Epithelial cell of proximal tubule (primary cell): ENCODE data around the gene CEP72. TPM values are rescaled to one million over a fixed set of nuclear protein-coding genes. Genes with fewer than 3 reads are reported as not detected.
"Not testable (repeated sequence)": the region's sequence is repeated elsewhere in the genome, so short reads cannot be mapped to it uniquely, and the experiment has no call there.

Experiments used
- DNase-seq: peaks from one replicate; pipeline ENCODE4 v3.0.0-alpha.2; 2011; ENCODE audit warnings: low read depth
- H3K4me3 ChIP-seq: 2 replicates; pipeline ENCODE4 v1.5.1; 2011; ENCODE audit warnings: low read depth, mild to moderate bottlenecking, low read length
- CTCF ChIP-seq: conservative IDR thresholded peaks from 2 replicates; pipeline ENCODE4 v1.5.1; 2012; ENCODE audit warnings: low read depth, mild to moderate bottlenecking, low read length
- total RNA-seq: library from RNA; depleted of rRNA; stranded (reverse); fragments of >200 nt; gene quantifications from 2 replicates; pipeline ENCODE4 v1.2.3, GENCODE V29; 2015

The CEP72 gene
- total RNA-seq, 1 donor from 2014 or later: 7.6 TPM

- no peak overlapping the region for H3K4me3 ChIP-seq
- DNase-seq: no peak
- TF ChIP-seq CTCF: no peak
These were observed 72.6 kb downstream of the CEP72 start for GRCh38 chr5:684751-685216.

GRCh38 chr5:685262-686171 is 73.4 kb downstream of the CEP72 start:
- no peak overlapping the region for H3K4me3 ChIP-seq

GRCh38 chr5:686172-686523 is 74.0 kb downstream of the CEP72 start:
- not testable (repeated sequence) for DNase-seq, H3K4me3 ChIP-seq

More at GRCh38 chr5:685262-686171, 73.4 kb downstream of the CEP72 start:
- DNase-seq: no peak
- TF ChIP-seq CTCF: no peak

GRCh38 chr5:686936-687335 is 74.8 kb downstream of the CEP72 start:
- not testable (repeated sequence) for DNase-seq, H3K4me3 ChIP-seq

- not testable (repeated sequence) for DNase-seq, H3K4me3 ChIP-seq
These were observed 76.3 kb downstream of the CEP72 start for GRCh38 chr5:688348-689010.

GRCh38 chr5:690293-690692 is 78.2 kb downstream of the CEP72 start:
- not testable (repeated sequence) for DNase-seq, H3K4me3 ChIP-seq

- not testable (repeated sequence) for DNase-seq, H3K4me3 ChIP-seq
These were observed 78.9 kb downstream of the CEP72 start for GRCh38 chr5:691049-691448.

- no peak for TF ChIP-seq CTCF
- DNase-seq: no peak
- H3K4me3 ChIP-seq: peak overlapping the region; percentile 46
These were observed 79.8 kb downstream of the CEP72 start for GRCh38 chr5:691817-692528.

GRCh38 chr5:692529-693041 is 80.4 kb downstream of the CEP72 start:
- peak overlapping the region; percentile 46 for H3K4me3 ChIP-seq
- DNase-seq: not testable (repeated sequence)

- DNase-seq: not testable (repeated sequence)
- H3K4me3 ChIP-seq: peak within 1 kb of the TSS; percentile 53
These were observed 81.3 kb downstream of the CEP72 start, which contains the start of gene TPPP for GRCh38 chr5:693271-694041. TSS of gene TPPP (minus strand) at chr5:693352. CDS start at chr5:678060, 15,292 bp downstream.

GRCh38 chr5:694042-694431 is 81.9 kb downstream of the CEP72 start:
- peak overlapping the region; percentile 29 for H3K4me3 ChIP-seq
- DNase-seq: not testable (repeated sequence)

GRCh38 chr5:695475-695874 is 83.3 kb downstream of the CEP72 start:
- DNase-seq, H3K4me3 ChIP-seq: not testable (repeated sequence)

- not testable (repeated sequence) for DNase-seq, H3K4me3 ChIP-seq
These were observed 84.1 kb downstream of the CEP72 start for GRCh38 chr5:696191-696590.
